ENCODE results near the gene TSEN15.
"Not testable (repeated sequence)": the region's sequence is repeated elsewhere in the genome, so short reads cannot be mapped to it uniquely, and the experiment has no call there.

The TSEN15 gene

DNA sequence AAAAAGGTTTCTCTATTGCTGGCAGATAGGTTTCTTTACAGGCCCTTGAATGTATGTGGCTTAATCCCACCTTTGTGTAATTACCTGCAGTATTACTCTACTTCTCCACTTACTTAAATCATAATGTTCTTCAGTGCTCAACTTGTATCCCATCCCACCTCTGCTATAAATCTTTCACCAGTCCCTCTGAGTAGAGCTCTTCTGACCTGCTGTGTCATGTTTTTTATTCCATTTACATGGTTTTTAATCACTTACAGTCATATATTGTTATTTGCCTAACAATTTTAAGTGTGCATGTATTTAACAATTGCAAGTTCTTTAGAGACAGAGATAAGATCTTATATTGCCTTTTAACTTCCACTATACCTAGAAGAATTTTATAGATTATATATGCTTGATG, 2.4 kb downstream of the TSEN15 start:
- no peak for DNase-seq (ENCODE audit: low spot score)

DNA sequence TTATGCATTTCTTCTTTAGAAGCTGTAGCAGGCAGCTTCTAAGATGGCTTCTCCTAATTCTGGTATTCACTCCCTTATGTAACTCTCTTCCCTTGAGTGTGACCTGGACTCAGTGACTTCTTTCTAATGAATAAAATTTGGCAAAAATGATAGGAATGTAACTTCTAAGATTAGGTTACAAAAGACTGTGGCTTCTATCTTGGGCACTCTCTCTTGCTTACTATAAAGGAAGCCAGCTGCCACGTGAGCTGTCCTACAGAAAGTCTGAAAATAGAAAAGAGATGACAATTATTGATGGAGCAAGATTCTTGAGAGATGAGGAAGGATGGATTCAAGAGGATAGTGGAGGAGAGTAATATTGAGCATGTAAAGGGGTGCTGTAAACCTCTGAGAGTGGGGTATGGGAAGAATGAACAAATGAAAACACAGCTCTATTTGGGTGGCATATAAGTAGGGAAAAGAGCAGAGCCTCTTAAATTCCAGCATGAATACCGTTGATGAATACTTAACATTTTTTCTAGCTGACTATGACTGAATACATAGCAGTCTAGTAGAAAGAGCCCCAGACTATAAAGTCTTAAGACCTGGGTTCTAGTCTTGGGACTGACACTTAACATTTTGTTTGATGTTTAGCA, 5.5 kb downstream of the TSEN15 start:
- peak; percentile 54 for DNase-seq (ENCODE audit: low spot score)

DNA sequence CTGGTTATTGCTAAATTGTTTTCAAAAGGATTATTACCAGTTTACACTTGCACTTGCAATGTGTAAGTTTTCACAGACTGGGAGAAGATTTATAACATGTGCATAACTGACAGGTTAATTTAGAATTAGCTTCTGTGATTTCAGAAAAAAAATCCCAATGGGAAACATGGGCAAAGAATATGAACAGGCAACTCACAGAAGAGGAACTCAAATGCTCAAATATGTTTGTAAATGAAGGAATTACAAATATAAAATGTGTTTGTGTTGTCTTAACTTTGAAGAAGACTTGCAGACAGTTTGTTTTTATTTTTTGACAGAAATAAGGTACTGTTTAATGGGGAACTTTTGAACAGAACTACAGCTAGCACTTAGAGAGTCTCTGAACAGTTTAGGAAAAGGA, 8.4 kb downstream of the TSEN15 start:
- no peak for DNase-seq (ENCODE audit: low spot score)

DNA sequence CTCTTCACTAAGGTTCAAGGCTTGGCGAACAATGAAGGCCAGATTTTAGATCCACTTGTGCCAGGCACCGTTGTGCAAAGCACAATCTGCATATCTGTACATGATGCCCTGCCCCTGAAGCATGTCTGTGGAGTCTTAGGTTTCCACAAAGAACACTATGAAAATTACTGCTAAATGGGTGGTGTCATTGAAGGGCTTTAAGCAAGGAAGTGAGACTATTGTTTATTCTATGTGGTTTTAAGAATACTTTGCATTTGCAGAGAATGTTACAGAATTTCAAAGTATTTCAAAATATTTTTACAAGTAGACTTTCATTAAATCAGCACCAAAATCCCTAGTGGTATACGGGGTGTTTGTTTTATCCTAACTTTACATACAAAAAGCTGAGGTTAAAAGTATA, 8.8 kb downstream of the TSEN15 start:
- no peak for DNase-seq (ENCODE audit: low spot score)

DNA sequence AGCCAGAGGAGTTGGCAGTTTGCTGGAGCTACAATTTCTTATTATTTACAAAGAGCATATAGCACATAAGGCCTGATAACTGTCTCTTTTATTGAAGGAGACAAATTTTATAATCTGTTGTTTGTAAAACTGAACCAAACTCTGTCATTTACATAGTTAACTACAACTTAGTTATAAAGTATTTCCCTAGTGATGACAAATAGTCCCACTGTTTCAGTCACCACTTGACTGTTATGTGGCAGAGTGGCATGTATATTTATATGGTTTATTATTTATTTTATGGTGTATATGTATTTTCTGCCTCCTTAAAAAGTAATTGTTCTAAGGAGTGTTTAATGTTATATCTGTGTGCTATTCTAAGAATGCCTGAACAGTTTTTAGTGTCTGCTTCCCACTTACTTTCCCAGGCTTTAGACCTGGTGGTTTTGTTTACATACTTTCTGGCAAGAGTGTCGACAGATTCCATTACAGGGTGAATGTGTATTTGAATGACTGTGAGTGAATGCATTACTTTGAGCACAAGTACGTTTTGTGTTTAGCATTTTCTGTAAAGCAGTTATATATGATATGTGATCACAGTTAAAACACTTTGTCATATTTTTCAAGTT, 10.0 kb downstream of the TSEN15 start:
- no peak for DNase-seq (ENCODE audit: low spot score)

DNA sequence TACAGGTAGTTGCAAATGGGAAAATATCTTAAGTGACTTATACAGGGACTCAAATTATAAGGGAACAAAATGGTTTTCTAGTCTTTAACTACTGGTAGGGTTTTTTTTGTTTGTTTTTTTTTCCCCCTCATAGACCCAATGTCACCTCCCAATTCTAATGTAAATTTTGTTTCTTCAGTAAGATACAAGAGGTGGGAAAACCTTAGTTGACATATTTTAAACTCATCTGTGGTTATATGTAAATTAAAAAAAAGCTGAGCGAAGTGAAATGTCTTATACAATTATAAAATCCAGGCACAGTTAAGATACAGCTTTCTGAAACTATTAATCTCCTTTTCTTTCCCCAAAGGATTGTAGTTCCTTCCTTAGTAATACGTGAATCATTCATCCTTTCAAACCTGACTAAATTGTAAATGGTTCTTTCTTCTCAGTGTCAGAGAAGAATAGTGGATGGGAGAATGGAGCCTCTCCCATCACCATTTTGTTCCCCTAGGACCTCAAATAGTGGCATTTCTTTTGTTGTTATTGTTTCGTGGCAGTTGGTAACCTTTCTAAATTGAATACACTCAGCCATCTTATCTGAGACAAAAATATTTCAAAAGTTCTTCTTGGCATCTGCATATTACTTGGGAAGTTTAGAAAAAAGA, 11.2 kb downstream of the TSEN15 start:
- no peak for DNase-seq (ENCODE audit: low spot score)

DNA sequence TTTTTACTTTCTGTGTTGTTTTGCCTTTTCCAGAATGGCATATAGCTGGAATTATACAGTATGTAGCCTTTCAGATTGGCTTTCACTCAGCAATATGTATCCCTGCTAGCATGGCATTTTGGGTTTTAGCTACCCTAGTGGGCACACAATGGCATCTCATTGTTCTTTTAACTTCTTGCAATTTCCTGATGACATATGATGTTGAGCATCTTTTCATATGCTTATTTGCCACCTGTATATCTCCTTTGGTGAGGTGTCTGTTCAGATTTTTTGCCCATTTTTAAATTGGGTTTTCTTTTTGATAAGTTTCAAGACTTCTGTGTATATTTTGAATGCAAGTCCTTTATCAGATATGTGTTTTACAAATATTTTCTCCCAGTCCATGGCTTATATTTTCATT, 14.0 kb downstream of the TSEN15 start:
- DNase-seq (ENCODE audit: low spot score), result no peak

DNA sequence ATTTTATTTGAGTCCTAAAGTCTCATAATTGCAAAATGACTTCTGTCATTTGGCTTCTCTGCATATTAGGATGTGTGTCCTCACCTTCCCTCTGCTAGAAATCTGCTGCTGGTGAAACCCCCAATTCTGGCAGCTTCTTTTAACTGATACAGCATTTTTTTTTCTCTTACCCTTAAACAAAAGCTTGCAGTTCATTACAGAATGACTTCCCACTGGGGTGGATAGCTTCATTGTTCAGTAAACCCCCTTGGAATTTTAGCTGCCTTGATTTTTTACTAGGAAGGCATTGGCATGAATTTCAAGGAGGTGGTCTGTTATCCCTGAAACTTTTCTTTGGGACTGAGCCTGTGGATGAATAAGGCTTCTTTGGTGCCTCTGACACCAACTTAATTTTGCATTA, 16.8 kb downstream of the TSEN15 start:
- no peak for DNase-seq (ENCODE audit: low spot score)

DNA sequence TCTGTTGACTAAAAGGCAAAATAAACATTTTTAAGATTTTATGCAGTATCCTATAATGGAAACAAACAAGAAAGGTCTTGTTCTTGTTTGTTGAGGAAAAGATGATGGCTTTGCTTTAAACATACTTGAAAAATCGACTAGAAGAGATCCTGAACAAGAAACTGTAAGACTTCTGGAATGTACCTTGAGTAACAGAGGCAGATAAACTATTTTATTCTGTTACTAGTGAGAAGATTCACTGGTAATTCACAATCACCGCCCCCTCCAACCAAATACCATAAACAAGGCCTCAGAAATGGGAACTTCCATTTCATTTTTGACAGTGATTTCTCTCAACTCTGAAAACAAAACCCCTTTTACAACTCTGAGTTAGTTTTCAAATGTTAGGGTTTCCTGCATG, 18.1 kb downstream of the TSEN15 start:
- DNase-seq (ENCODE audit: low spot score), result no peak

DNA sequence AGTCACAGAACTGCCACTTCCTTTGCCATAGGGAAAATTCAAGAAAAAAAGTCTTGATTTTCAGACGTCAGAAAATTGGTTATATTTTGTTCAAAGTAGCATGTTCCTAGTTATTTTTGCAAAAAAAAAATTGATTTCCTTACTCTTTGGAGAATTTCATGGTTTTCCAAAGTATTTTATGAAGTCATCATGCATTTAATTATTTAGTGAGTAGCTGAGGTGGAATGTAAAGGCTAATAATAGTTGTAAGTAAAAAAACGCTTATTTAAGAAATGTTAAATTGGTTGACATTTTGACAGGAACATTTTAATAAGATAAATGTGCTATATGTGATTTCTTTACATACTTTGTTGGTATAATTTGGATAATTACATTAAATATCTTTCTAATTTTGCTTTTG, 20.8 kb downstream of the TSEN15 start:
- no peak for DNase-seq (ENCODE audit: low spot score)

DNA sequence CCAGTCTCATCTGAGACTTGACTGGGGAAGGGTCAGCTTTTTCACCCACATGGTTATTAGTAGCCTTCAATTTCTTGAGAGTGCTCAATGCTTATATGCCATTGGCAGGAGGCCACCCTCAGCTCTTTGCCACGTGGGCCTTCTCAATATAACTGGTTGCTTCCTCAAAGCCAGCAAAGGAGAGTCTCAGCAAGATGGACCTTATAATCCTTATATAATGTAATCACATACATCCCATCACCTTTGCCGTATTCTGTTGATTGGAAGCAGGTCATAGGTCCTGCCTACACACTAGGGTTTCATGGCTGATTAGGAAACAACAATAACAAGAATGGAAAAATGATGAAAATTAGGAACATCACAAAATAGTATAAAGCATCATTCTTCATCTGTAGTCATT, 22.9 kb downstream of the TSEN15 start:
- DNase-seq (ENCODE audit: low spot score), result no peak

DNA sequence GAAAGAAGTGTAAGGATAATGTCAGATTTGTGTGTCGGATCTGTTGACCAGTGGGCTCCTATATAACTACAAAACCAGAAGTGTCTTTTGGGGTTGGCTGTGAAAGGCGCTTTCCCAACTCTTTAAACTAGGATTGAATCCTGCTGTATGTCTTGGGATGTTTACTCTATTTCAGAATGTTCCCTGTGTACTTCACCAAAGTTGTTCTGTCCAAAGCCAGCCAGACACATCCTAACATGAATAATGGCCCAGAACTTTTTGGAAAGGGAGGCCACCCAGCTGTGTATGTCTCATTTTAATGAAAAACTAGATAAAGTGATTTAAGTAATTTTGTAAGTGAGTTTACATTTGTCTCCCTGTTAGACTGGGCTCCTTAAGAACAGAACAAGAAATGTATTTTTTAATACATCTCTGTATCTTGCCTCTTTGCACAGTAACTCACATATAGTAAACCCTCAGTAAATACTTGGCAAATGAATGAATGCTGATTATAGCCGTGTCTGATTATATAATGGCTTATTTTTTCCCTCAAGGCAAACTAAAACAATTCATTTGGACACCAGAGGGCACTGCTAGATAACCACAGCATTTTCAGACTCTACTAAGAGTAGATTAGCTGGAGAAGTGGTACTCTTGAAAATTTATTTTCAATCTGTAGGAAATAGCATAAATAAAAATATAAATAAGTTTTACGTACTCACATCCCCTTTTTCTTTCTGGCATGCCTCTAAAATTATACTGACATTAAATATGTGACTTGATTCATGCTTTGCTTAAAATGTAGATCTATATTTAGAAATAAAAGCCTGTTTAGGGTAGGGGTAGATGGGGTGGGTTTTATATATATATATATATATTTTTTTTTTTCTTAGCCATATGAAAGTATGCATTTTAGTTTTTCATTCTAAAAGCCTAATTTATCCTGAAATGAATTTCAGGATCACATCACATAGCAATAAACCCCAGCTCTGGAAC, 23.8 kb downstream of the TSEN15 start:
- DNase-seq (ENCODE audit: low spot score), result peak; percentile 12

DNA sequence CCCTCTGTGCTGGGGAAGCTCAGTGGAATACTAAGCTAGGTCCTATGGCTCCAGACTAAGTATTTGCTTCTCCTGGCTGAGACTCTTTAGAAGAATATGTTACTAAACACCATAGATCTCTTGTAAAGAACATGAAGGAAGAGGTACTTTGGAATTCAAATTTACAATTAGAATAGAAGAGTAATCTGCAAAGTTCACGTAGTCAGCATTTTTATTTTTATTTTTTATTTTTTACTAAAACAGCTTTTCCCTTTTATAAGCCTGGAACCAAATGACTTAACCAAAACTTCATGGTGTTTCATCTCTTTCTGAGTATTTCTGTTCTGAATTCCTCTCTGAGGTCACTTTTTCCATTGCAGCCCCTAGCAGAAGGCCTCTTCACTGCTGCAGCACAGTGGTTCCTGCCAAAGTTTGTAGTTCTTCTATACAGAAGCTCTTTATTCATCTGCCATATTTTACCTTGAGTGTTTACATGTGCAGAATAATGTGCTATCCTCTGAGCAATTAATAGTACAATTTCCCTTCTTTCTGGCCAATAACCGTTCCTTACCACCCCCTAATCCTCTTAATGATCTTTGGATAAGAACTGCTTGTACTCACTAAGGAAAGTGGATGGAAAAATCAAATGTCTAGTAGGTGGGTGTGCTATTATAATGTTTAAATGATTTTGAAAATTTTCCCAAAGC, 27.2 kb downstream of the TSEN15 start:
- no peak for DNase-seq (ENCODE audit: low spot score)

DNA sequence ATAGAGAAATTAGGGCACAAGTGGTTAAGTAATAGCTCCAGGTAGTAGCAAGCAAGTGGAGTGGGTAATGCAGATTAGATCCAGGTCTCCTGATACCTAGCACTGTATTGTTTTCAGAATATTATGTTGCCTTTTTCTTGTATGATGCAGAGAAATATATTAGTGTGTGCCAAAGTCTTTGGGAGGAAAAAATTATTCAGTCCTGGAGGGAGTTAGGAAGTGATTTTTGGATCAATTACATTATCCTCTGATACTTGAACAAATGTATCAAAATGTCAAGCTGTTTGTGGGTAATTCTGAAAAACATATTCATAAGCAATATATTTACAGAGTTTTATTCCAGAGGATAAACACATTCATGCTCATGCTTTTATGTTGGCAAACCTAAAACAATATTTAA, 28.8 kb downstream of the TSEN15 start:
- no peak for DNase-seq (ENCODE audit: low spot score)

DNA sequence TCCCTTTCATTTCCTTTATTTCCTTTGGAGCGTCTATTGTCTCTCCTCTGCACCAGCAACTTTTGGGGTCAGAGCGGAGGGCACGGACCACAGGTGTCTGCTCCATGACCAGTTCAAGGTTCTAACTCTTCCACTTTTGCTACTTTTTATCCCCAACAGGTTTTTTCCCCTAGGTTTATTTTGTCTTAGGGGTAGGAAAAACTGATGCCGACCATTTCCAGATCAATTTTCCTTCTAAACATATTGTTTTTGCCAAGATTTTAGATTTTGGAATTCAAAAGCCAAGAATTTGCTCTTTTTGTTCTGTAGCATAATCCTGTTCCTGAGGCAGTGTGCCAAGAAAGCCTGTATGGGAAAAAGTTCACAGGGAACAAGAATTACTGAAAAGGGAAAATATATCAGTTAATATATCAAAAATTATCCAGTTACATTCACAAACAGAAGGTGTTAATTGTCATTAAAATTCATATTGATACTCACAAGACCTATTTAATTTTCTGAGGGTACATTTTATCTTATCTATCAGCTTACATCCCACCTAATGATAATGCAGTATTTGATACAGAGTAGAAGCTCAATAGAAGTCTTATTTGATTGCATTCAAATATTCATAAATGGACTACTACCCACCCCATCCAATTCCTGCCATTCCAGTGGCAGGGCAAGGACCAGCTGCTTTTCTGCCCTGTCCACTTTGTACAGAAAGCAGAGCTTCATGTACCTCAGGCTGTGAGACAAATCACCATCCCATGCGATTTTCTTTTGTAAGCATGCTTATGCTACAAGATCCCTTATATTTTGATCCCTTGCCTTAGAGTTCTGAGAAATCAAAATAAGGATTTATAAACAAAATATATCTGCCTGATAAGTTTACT, 31.2 kb downstream of the TSEN15 start:
- no peak for DNase-seq (ENCODE audit: low spot score)

DNA sequence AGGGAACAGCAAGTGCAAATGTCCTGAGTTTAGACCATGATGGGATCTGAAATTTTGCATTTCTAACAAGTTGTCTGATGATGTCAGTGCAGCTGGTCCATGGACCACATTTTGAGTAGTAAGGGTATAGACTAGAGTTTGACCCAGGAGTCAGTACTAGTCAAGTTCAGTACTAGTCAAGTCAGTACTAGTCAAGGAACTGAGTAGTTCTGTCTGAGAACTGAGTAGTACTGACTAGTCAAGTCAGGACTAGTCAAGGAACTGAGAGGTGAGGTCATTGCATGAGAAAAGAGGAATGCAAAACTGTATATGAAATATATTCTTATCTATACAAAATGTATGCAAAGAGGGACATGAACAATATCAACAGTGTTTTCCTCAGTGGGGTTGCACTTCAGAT, 34.1 kb downstream of the TSEN15 start:
- DNase-seq (ENCODE audit: low spot score), result no peak

DNA sequence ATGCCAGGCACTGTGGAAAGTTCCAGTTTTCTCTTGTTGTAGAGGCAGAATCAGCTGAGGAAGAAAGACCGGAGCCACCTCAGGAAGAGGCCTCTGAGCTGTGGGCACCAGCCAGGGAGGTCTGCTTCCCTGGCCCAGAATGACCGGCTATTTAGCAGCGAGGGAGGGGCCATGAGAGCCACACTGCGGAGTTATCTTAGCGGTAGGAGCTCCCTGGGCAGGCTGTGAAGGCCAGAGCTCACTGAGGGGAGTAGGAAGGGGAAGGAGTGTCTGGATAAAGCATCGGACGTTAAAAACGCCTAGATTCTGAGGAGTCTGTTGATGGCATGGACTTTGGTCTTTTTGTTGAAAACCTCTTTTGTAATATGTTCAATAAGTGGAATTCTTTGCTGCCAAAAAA, 36.5 kb downstream of the TSEN15 start:
- DNase-seq (ENCODE audit: low spot score), result no peak

DNA sequence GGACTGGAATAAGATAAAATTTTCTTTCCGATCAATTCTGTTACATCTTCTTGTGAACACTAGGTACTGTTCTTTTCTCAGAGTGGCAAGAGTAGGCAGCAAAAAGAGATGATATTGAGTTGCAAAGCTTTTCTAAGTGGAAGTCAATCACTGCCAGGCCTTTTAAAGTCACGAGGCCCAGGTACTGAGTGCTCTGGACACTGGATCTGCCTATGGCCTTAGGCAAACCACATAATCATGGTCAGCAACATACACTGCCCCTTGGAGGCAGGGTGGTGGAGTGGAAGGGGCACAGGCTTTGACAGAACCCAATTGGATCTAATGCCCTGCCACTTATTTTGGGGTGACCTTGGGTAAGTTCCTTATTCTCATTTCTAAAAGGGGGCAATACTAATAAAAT, 41.5 kb downstream of the TSEN15 start:
- no peak for DNase-seq (ENCODE audit: low spot score)

DNA sequence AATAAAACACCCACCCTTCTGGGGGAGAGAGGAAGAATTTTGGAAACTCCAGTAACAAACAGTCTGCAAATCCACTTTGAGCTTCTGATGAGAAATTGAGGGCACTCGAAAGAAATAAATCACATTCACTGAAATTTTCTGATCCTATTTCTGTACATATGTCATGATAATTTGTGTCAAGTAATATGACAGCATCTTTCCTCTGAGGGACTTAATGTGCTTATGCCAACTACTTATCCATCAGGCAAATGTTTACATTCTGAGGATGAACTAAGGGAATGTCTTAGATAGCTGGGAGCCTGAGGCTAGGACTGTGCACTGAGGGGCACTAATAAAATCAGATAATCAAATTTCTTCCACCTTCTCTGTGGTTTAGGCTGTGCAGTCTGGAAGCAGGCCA, 44.5 kb downstream of the TSEN15 start:
- DNase-seq (ENCODE audit: low spot score), result no peak

DNA sequence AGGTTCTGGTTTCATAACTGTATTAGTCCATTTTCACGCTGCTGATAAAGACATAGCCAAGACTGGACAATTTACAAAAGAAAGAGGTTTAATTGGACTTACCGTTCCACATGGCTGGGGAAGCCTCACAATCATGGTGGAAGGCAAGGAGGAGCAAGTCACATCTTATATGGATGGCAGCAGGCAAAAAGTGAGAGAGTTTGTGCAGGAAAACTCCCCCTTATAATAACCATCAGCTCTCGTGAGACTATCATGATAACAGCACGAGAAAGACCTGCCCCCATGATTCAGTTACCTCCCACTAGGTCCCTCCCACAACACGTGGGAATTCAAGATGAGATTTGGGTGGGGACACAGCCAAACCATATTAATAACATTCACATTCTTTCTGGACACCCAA, 45.0 kb downstream of the TSEN15 start:
- not testable (repeated sequence) for DNase-seq (ENCODE audit: low spot score)

DNA sequence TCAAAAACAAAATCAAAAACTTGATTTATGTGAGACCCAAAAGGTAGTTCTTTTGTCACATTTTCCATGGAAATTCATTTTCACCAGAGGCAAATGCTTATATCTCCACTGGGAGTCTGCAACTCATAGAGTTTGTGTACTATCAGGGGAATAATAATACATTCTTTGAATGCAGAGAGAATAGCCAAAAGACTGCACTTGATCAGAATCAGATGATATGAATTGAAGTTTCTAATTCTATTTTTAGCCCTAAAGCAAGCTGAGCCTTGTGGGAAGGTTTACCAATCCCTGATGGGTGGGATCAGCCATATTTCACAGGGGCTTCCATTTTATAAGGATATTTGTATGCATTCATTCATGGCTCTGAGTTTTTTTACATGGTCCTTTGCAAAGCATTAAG, 49.6 kb downstream of the TSEN15 start:
- no peak for DNase-seq (ENCODE audit: low spot score)
